ENCODE results near the gene YEATS4. TPM values are rescaled to one million over a fixed set of nuclear protein-coding genes. Genes with fewer than 3 reads are reported as not detected.

Gene YEATS4
- total and polyA plus RNA-seq, 9 of the 15 experiments (the other 6 are each of a cell fraction or from before 2014, with no cell fraction given): 25.9 to 92.2 (median 49.2) TPM

DNA sequence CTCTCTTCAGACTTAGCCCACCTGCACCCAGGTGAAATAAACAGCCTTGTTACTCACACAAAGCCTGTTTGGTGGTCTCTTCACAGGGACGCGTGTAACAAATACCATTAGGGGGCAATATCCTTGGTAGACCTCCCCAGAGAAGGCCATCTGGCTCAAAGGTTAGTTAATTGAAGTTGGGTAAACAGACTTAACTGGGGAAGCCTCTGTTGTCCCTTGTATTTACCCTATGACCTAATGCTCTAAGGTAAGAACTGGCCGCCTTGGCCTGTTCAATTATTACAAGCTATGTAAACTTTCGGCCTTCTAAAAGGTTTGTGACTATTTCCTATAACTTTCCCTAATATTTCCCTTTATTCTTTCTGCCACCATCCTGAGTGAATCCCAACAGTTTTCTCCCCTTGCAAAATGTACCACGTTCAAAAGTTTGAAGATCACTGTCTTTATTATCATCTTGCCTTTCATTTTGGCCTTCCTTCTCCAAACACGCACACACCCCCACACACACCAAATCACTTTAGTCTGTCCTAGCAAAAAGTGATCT, 26.7 kb upstream of the YEATS4 start:
- Histone ChIP-seq H3K9me1 (ENCODE audit: control insufficient read depth, insufficient read depth, low read length) (no peaks in the 10 kb centered on the region), H3K9me3 (replicated peaks; ENCODE audit: control insufficient read depth, insufficient read depth, low read depth, low read length) (no peaks in the 10 kb centered on the region), H2AFZ (ENCODE audit: low read depth, low read length) (peak overlapping the region; percentile 28; the same call in 1 of the 2 replicates), H3K27ac (ENCODE audit: extremely low read depth, low read depth, low read length) (no peak overlapping the region), H3K27me3 (ENCODE audit: control insufficient read depth in 2 of 2, insufficient read depth in 2 of 2, low read length in 2 of 2) (no peaks in the 10 kb centered on the region), H3K9ac (ENCODE audit: insufficient read depth in 1 of 2, low read depth in 2 of 2, low read length in 2 of 2) (no peak overlapping the region), H3K79me2 (ENCODE audit: control insufficient read depth, insufficient read depth, low read length) (no peaks in the 10 kb centered on the region), H4K20me1 (replicated peaks; ENCODE audit: control insufficient read depth, insufficient read depth, low read length) (no peaks in the 10 kb centered on the region), H3K36me3 (ENCODE audit: control insufficient read depth, insufficient read depth, low read length) (no peaks in the 10 kb centered on the region), H3K4me1 (replicated peaks in 1 of 2; ENCODE audit: control insufficient read depth in 2 of 2, insufficient read depth in 2 of 2, low read length in 2 of 2) (peaks cover 0 to 14% of the 10 kb centered on the region in 2 experiments), H3K4me3 (no peak overlapping the region), H3K4me2 (ENCODE audit: insufficient read depth, low read length) (no peak overlapping the region)
- 73% methylated on average over 6 of the region's 6 CpGs for WGBS (ENCODE audit: insufficient coverage, low coverage, missing lambda C conversion rate)
- no TSS peak for BruUV-seq (replicated peaks)
- ChIA-PET POLR2A (no interaction called here), CTCF (ENCODE audit: low intra/inter-chr PET ratio) (no interaction called here)
- intact Hi-C loops (cut with micrococcal nuclease): no loop called here
- FAIRE-seq (no peak), ATAC-seq (no peak), DNase-seq (ENCODE audit: extremely low read depth in 1 of 4, low spot score in 3 of 4) (no peak)
- in situ Hi-C loops (cut with MboI): no loop called here
- TF ChIP-seq HMG20A (CRISPR knock-in tag; conservative IDR thresholded peaks at IDR 0.05) (no peak), E4F1 (CRISPR knock-in tag; IDR thresholded peaks at IDR 0.05; ENCODE audit: borderline replicate concordance) (no peak), TAL1 (IDR thresholded peaks at IDR 0.05) (no peak), POLR2G (IDR thresholded peaks at IDR 0.05; ENCODE audit: low read depth, low read length) (no peak), HEY1 (CRISPR knock-in tag; IDR thresholded peaks at IDR 0.05; ENCODE audit: borderline replicate concordance) (no peak), FOXJ3 (CRISPR knock-in tag; IDR thresholded peaks at IDR 0.05) (no peak), ZNF146 (CRISPR knock-in tag; IDR thresholded peaks at IDR 0.05; ENCODE audit: unreplicated experiment) (no peak), ZNF140 (CRISPR knock-in tag; IDR thresholded peaks at IDR 0.05) (no peak), ZNF217 (CRISPR knock-in tag; IDR thresholded peaks at IDR 0.05) (no peak), SPI1 (IDR thresholded peaks at IDR 0.05; ENCODE audit: borderline replicate concordance, low read depth, low read length) (no peak), SMARCE1 (IDR thresholded peaks at IDR 0.05) (no peak), RBM34 (IDR thresholded peaks at IDR 0.05; ENCODE audit: borderline replicate concordance, insufficient read depth, low read length) (no peak), ZHX1 (conservative IDR thresholded peaks at IDR 0.05; ENCODE audit: low read length) (no peak), ZNF398 (CRISPR knock-in tag; IDR thresholded peaks at IDR 0.05) (no peak)
